SK-N-SH (cell line): ENCODE results near the gene OXSR1.

Source experiments
- NFIC ChIP-seq: IDR thresholded peaks from 2 replicates; pipeline ENCODE4 v1.4.0; 2012; ENCODE audit warnings: borderline replicate concordance
- YY1 ChIP-seq: IDR thresholded peaks from 2 replicates; pipeline ENCODE4 v1.4.0; 2012; ENCODE audit warnings: low read depth, mild to moderate bottlenecking
- TF ChIP-seq, protein P1 (sequence below): fragments of 200-600 bp; sonication (generic); IDR thresholded peaks from 2 replicates; pipeline ENCODE4 v1.6.1; 2017; ENCODE audit warnings: antibody characterized with exemption, mild to moderate bottlenecking, moderate library complexity

DNA sequence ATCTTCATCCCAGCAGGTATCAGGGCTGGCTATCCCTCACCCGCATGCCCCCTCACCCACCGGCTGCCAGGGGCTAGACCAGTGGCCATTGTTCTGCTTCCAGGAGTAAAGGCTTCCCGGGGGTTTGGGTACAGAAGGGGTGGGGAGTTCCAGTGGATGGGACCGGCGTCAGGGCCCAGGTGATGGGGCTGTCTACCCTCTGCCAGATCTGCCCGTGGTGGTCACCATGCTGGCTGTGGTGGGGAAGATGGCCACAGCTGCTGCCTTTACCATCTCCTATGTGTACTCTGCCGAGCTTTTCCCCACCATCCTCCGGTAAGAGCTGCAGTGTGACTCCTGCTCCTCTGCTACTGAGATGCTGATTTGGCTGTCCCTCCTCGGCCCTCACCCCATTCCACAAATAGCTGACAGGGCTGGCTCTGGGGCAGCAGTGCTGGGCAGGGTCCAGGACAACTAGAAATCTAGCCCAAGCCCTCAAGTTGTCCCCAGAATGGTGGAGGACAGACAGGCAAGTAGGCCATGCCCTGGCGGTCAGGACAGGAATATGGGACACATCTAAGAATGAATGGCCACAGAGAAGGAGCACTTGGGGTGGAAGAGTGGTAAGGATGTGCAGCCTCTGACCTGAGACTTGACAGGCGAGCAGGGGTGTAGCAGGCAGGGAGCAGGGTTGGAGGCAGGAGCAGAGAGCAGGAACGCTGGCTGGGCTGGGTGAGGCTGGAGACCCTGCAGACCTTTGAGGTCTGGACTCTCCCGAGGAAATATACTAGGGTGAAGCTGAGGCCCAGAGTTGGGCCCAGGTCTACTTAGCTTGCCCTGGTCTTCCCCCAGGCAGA is 111.0 kb downstream of the OXSR1 start:
- TF ChIP-seq NFIC (no peak), YY1 (no peak)
- TF ChIP-seq, protein P1, sequence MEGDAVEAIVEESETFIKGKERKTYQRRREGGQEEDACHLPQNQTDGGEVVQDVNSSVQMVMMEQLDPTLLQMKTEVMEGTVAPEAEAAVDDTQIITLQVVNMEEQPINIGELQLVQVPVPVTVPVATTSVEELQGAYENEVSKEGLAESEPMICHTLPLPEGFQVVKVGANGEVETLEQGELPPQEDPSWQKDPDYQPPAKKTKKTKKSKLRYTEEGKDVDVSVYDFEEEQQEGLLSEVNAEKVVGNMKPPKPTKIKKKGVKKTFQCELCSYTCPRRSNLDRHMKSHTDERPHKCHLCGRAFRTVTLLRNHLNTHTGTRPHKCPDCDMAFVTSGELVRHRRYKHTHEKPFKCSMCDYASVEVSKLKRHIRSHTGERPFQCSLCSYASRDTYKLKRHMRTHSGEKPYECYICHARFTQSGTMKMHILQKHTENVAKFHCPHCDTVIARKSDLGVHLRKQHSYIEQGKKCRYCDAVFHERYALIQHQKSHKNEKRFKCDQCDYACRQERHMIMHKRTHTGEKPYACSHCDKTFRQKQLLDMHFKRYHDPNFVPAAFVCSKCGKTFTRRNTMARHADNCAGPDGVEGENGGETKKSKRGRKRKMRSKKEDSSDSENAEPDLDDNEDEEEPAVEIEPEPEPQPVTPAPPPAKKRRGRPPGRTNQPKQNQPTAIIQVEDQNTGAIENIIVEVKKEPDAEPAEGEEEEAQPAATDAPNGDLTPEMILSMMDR = no peak
